Measurements from ENCODE around the gene FLCN.

FLCN gene

GRCh38 chr17:17216236-17216635 is 20.7 kb downstream of the FLCN start:
- Histone ChIP-seq H2AFZ (ENCODE audit: insufficient read depth, low read length, poor library complexity) (no peak overlapping the region), H3K23ac (ENCODE audit: low read length) (no peak overlapping the region), H4K8ac (ENCODE audit: low read depth, low read length) (no peak overlapping the region), H3K18ac (ENCODE audit: low read length) (no peak overlapping the region), H3K36me3 (ENCODE audit: control insufficient read depth in 1 of 2, insufficient read depth in 2 of 2, low read length in 2 of 2) (peaks cover 67 to 81% of the 10 kb centered on the region in 2 experiments), H2AK5ac (ENCODE audit: low read length) (no peak overlapping the region), H3K4me2 (ENCODE audit: low read length) (no peak overlapping the region), H2BK120ac (ENCODE audit: insufficient read depth, low read length, poor library complexity) (no peak overlapping the region), H3K27me3 (ENCODE audit: insufficient read depth, low read length) (no peaks in the 10 kb centered on the region), H3K27ac (ENCODE audit: low read depth, low read length) (no peak overlapping the region), H3K9ac (ENCODE audit: low read length) (no peak overlapping the region), H2BK12ac (ENCODE audit: low read length) (no peak overlapping the region), H3K4me1 (ENCODE audit: control insufficient read depth in 1 of 2, insufficient read depth in 2 of 2, low read length in 2 of 2) (no peaks in the 10 kb centered on the region), H3K4ac (ENCODE audit: low read depth, low read length) (no peak overlapping the region), H3K79me1 (ENCODE audit: low read length) (no peaks in the 10 kb centered on the region), H2BK5ac (ENCODE audit: low read depth, low read length, poor library complexity) (no peak overlapping the region), H4K12ac (ENCODE audit: low read depth, low read length) (no peak overlapping the region), H3K14ac (ENCODE audit: low read length) (no peak overlapping the region), H3K79me2 (ENCODE audit: control insufficient read depth, insufficient read depth, low read length, poor library complexity) (no peaks in the 10 kb centered on the region), H4K91ac (ENCODE audit: low read depth, low read length) (no peak overlapping the region), H3K9me3 (ENCODE audit: insufficient read depth, low read depth, low read length) (peaks cover 4% of the 10 kb centered on the region), H3K4me3 (ENCODE audit: low read depth, low read length) (peak overlapping the region; percentile 13)
- WGBS (ENCODE audit: extremely low coverage, insufficient coverage, insufficient read length) = no CpG with 5 or more reads among the region's 17 CpGs
- DNase-seq = no peak

DNA sequence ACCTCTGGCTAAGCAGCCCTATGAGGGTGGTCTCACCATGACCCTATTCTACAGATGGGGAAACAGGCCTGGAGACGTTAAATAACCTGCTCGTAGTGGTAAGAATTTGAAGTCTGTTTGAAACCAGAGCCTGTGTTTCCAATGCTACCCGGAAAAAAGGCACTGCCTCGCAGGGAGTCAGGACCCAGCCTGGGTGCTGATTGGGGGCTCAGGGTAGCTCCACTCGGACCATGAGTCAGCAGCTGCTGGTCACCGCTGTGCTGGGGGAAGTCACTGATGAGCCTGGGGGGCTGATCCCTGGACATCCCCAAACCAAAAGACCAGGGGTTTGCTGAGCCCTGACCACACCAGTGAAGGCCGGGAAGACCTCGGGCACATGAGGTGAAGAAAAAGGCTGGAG is 21.4 kb downstream of the FLCN start:
- WGBS (ENCODE audit: extremely low coverage, insufficient coverage, insufficient read length) = no CpG with 5 or more reads among the region's 8 CpGs
- Histone ChIP-seq H3K4ac (ENCODE audit: low read depth, low read length) (no peak overlapping the region), H3K36me3 (ENCODE audit: control insufficient read depth in 1 of 2, insufficient read depth in 2 of 2, low read length in 2 of 2) (peaks cover 61 to 76% of the 10 kb centered on the region in 2 experiments), H3K18ac (ENCODE audit: low read length) (no peak overlapping the region), H3K4me2 (ENCODE audit: low read length) (no peak overlapping the region), H3K14ac (ENCODE audit: low read length) (no peak overlapping the region), H3K27me3 (ENCODE audit: insufficient read depth, low read length) (no peaks in the 10 kb centered on the region), H2BK12ac (ENCODE audit: low read length) (no peak overlapping the region), H3K4me1 (ENCODE audit: control insufficient read depth in 1 of 2, insufficient read depth in 2 of 2, low read length in 2 of 2) (no peaks in the 10 kb centered on the region), H4K12ac (ENCODE audit: low read depth, low read length) (no peak overlapping the region), H2BK5ac (ENCODE audit: low read depth, low read length, poor library complexity) (no peak overlapping the region), H3K9me3 (ENCODE audit: insufficient read depth, low read depth, low read length) (peaks cover 4% of the 10 kb centered on the region), H3K79me1 (ENCODE audit: low read length) (no peaks in the 10 kb centered on the region), H4K8ac (ENCODE audit: low read depth, low read length) (no peak overlapping the region), H3K4me3 (ENCODE audit: low read depth, low read length) (no peak overlapping the region), H3K27ac (ENCODE audit: low read depth, low read length) (no peak overlapping the region), H3K79me2 (ENCODE audit: control insufficient read depth, insufficient read depth, low read length, poor library complexity) (no peaks in the 10 kb centered on the region), H4K91ac (ENCODE audit: low read depth, low read length) (no peak overlapping the region), H2AK5ac (ENCODE audit: low read length) (no peak overlapping the region), H3K23ac (ENCODE audit: low read length) (no peak overlapping the region), H2AFZ (ENCODE audit: insufficient read depth, low read length, poor library complexity) (no peak overlapping the region), H2BK120ac (ENCODE audit: insufficient read depth, low read length, poor library complexity) (no peak overlapping the region), H3K9ac (ENCODE audit: low read length) (no peak overlapping the region)
- no peak for DNase-seq

DNA sequence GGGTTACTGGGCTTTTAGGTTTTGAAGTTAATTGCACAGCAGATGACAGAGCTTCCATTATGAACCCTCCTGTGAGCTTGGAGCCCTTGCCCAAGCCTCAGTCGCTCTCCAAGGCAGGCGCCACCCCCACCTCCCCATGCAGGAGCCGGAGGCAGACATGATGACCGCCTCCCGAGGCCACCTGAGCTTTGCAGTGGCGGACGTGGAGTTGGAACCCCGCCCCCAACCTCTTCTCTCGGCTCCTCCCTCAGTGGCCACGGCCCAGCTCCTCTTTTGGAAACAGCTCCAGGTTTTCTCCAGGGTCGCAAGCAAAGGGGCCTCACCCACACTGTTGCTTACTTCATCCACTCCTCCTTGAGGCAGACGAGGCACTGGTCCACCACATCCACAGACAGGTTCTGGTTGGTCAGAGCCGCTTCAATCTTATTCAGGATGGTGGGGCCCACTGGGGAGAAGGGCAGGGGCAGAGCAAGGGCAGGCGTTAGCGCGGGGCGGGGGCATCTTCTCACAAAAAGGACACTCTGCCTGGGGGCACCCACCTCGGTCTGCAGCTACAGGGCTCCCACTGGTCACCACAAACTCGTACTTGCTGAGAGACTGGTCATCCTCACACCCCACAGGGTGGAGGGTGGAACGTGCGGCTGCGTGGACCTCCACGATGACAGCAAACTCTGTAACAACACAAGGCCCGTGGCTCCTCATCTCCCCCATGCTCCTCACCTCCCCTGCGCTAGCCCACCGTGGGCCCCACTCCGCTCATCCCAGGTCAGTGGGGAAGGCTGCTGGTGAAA is 22.1 kb downstream of the FLCN start:
- Histone ChIP-seq H2AK5ac (ENCODE audit: low read length) (no peak overlapping the region), H3K4ac (ENCODE audit: low read depth, low read length) (no peak overlapping the region), H3K4me2 (ENCODE audit: low read length) (no peak overlapping the region), H3K36me3 (ENCODE audit: control insufficient read depth in 1 of 2, insufficient read depth in 2 of 2, low read length in 2 of 2) (peaks cover 58 to 69% of the 10 kb centered on the region in 2 experiments), H4K91ac (ENCODE audit: low read depth, low read length) (no peak overlapping the region), H2BK120ac (ENCODE audit: insufficient read depth, low read length, poor library complexity) (no peak overlapping the region), H2BK12ac (ENCODE audit: low read length) (no peak overlapping the region), H3K4me1 (ENCODE audit: control insufficient read depth in 1 of 2, insufficient read depth in 2 of 2, low read length in 2 of 2) (no peaks in the 10 kb centered on the region), H3K27ac (ENCODE audit: low read depth, low read length) (no peak overlapping the region), H3K18ac (ENCODE audit: low read length) (no peak overlapping the region), H3K14ac (ENCODE audit: low read length) (no peak overlapping the region), H3K9me3 (ENCODE audit: insufficient read depth, low read depth, low read length) (peaks cover 4% of the 10 kb centered on the region), H3K27me3 (ENCODE audit: insufficient read depth, low read length) (no peaks in the 10 kb centered on the region), H3K4me3 (ENCODE audit: low read depth, low read length) (no peak overlapping the region), H3K79me2 (ENCODE audit: control insufficient read depth, insufficient read depth, low read length, poor library complexity) (no peaks in the 10 kb centered on the region), H3K79me1 (ENCODE audit: low read length) (no peaks in the 10 kb centered on the region), H2BK5ac (ENCODE audit: low read depth, low read length, poor library complexity) (no peak overlapping the region), H4K8ac (ENCODE audit: low read depth, low read length) (no peak overlapping the region), H3K9ac (ENCODE audit: low read length) (no peak overlapping the region), H4K12ac (ENCODE audit: low read depth, low read length) (no peak overlapping the region), H3K23ac (ENCODE audit: low read length) (no peak overlapping the region), H2AFZ (ENCODE audit: insufficient read depth, low read length, poor library complexity) (no peak overlapping the region)
- no peak for DNase-seq
- WGBS (ENCODE audit: extremely low coverage, insufficient coverage, insufficient read length) = no CpG with 5 or more reads among the region's 27 CpGs

DNA sequence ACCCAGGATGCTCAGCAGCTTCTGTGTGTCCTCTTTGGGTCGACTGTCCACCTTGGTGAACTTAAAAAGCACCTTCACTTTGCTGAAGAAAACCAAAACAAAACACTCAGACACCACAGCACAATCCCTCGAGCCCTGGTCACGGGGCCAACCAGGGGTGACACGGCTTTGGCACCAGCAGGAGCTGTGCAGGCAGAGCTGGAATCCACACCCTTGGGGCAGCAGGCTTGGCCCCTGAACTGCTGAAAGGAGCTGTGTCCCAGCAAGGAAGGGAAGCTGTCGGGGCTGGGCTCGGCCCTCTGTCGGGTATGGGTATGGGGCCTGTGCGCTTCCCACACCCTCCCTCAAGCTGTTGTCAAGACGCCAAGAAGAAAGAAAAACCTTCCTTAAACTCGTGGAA is 23.2 kb downstream of the FLCN start:
- Histone ChIP-seq H4K12ac (ENCODE audit: low read depth, low read length) (no peak overlapping the region), H3K4me3 (ENCODE audit: low read depth, low read length) (no peak overlapping the region), H2BK12ac (ENCODE audit: low read length) (no peak overlapping the region), H3K27ac (ENCODE audit: low read depth, low read length) (no peak overlapping the region), H3K18ac (ENCODE audit: low read length) (no peak overlapping the region), H3K4ac (ENCODE audit: low read depth, low read length) (no peak overlapping the region), H3K9me3 (ENCODE audit: insufficient read depth, low read depth, low read length) (peaks cover 4% of the 10 kb centered on the region), H3K9ac (ENCODE audit: low read length) (no peak overlapping the region), H4K8ac (ENCODE audit: low read depth, low read length) (no peak overlapping the region), H2AFZ (ENCODE audit: insufficient read depth, low read length, poor library complexity) (no peak overlapping the region), H3K4me1 (ENCODE audit: control insufficient read depth in 1 of 2, insufficient read depth in 2 of 2, low read length in 2 of 2) (no peaks in the 10 kb centered on the region), H2BK120ac (ENCODE audit: insufficient read depth, low read length, poor library complexity) (no peak overlapping the region), H3K79me1 (ENCODE audit: low read length) (no peaks in the 10 kb centered on the region), H3K23ac (ENCODE audit: low read length) (no peak overlapping the region), H3K27me3 (ENCODE audit: insufficient read depth, low read length) (no peaks in the 10 kb centered on the region), H3K4me2 (ENCODE audit: low read length) (no peak overlapping the region), H3K79me2 (ENCODE audit: control insufficient read depth, insufficient read depth, low read length, poor library complexity) (no peaks in the 10 kb centered on the region), H4K91ac (ENCODE audit: low read depth, low read length) (no peak overlapping the region), H2BK5ac (ENCODE audit: low read depth, low read length, poor library complexity) (no peak overlapping the region), H3K14ac (ENCODE audit: low read length) (no peak overlapping the region), H3K36me3 (ENCODE audit: control insufficient read depth in 1 of 2, insufficient read depth in 2 of 2, low read length in 2 of 2) (peaks cover 53 to 60% of the 10 kb centered on the region in 2 experiments), H2AK5ac (ENCODE audit: low read length) (no peak overlapping the region)
- no CpG with 5 or more reads among the region's 10 CpGs for WGBS (ENCODE audit: extremely low coverage, insufficient coverage, insufficient read length)
- DNase-seq = no peak

Data from trophoblast cell (in vitro differentiated cells and primary cell).